ENCODE data around the gene COA8. TPM values are rescaled to one million over a fixed set of nuclear protein-coding genes. Genes with fewer than 3 reads are reported as not detected.

Gene COA8
- total RNA-seq, 1 donor from 2014 or later: 26.3 TPM

- intact Hi-C loops (cut with micrococcal nuclease): loop anchor here (10.0 kb wide), 2 partner anchors 189 to 929 kb away; partner anchors contain the start of genes EIF5 and RCOR1
Observed at GRCh38 chr14:103524002-103524935, 38.5 kb upstream of the COA8 start.

GRCh38 chr14:103525430-103526246 is 37.1 kb upstream of the COA8 start:
- intact Hi-C loops (cut with micrococcal nuclease): loop anchor here (5.0 to 10.0 kb wide), 3 partner anchors 191 to 931 kb away; partner anchors contain the start of genes EIF5 and RCOR1

- intact Hi-C loops (cut with micrococcal nuclease): loop anchor here (5.0 to 10.0 kb wide), 3 partner anchors 192 to 932 kb away; partner anchors contain the start of genes EIF5 and RCOR1
Observed at GRCh38 chr14:103526247-103526913, 36.4 kb upstream of the COA8 start.

- intact Hi-C loops (cut with micrococcal nuclease): loop anchor here (5.0 to 10.0 kb wide), 3 partner anchors 192 to 932 kb away; partner anchors contain the start of genes EIF5 and RCOR1
Observed at GRCh38 chr14:103526914-103527248, 35.9 kb upstream of the COA8 start.

GRCh38 chr14:103527408-103528145 is 35.2 kb upstream of the COA8 start:
- intact Hi-C loops (cut with micrococcal nuclease): loop anchor here (5.0 to 10.0 kb wide), 3 partner anchors 193 to 933 kb away; partner anchors contain the start of genes EIF5 and RCOR1

GRCh38 chr14:103528146-103528586 is 34.6 kb upstream of the COA8 start:
- intact Hi-C loops (cut with micrococcal nuclease): loop anchor here (5.0 to 10.0 kb wide), 3 partner anchors 193 to 933 kb away; partner anchors contain the start of genes EIF5 and RCOR1

GRCh38 chr14:103528587-103529382 is 34.0 kb upstream of the COA8 start, which contains the start of gene TRMT61A:
TRMT61A (plus strand) TSS chr14:103529196; CDS start chr14:103529979, 783 bp downstream.
- intact Hi-C loops (cut with micrococcal nuclease): loop anchor here (1.0 to 10.0 kb wide), 5 partner anchors 7 to 934 kb away; partner anchors contain the start of genes BAG5, COA8, EIF5 and RCOR1

- intact Hi-C loops (cut with micrococcal nuclease): loop anchor here (1.0 to 10.0 kb wide), 5 partner anchors 8 to 935 kb away; partner anchors contain the start of genes BAG5, COA8, EIF5 and RCOR1
Observed at GRCh38 chr14:103529383-103530365, 33.1 kb upstream of the COA8 start.

- intact Hi-C loops (cut with micrococcal nuclease): no loop called here
Observed at GRCh38 chr14:103530390-103530789, 32.4 kb upstream of the COA8 start.

GRCh38 chr14:103530831-103531230 is 31.9 kb upstream of the COA8 start:
- intact Hi-C loops (cut with micrococcal nuclease): no loop called here

- intact Hi-C loops (cut with micrococcal nuclease): no loop called here
Observed at GRCh38 chr14:103531421-103532215, 31.1 kb upstream of the COA8 start.

GRCh38 chr14:103532216-103533136 is 30.3 kb upstream of the COA8 start:
- intact Hi-C loops (cut with micrococcal nuclease): no loop called here

- intact Hi-C loops (cut with micrococcal nuclease): no loop called here
Observed at GRCh38 chr14:103533137-103533998, 29.4 kb upstream of the COA8 start.

GRCh38 chr14:103533999-103534575 is 28.7 kb upstream of the COA8 start:
- intact Hi-C loops (cut with micrococcal nuclease): no loop called here
